Stimulated activated CD8-positive, alpha-beta memory T cell treated with anti-CD3 and anti-CD28 coated beads, Interleukin-12 subunit alpha, Interleukin-12 subunit beta, amount 100 ng/mL, for 4 hours (primary cell): ENCODE data around the gene UCN3.
"Not testable (repeated sequence)": the region's sequence is repeated elsewhere in the genome, so short reads cannot be mapped to it uniquely, and the experiment has no call there.

Source experiments
- DNase-seq: peaks from one replicate; pipeline ENCODE4 v3.0.0-alpha.2; 2020; ENCODE audit warnings: low read depth

UCN3 gene

DNA sequence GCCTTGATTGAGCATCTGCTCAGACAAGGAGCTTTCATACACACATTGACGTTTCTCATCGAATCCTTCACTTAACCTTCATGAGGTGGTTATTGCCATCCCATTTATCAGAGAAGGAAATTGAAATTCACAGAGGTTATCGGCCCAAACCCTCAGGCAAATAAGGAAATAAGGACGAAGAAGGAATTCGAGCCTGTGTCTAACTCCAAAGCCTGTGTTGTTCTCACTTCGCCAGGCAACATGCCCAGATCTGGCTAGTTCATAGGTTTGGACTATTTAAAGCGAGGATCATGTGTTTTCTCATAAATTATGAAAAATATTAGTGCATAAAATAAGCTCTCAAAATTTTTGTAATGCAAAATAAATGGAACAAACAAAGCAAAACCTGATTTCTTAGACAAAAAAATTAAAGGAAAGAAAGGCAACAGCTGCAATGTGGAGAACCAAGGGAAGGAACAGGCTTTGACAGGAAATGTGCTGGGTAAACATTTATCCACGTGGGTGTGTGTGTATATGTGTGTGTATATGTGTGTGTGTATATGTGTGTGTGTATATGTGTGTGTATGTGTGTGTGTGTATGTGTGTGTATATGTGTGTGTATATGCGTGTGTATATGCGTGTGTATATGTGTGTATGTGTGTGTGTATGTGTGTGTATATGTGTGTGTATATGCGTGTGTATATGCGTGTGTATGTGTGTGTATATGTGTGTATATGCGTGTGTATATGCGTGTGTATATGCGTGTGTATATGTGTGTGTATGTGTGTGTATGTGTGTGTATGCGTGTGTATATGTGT, 4.8 kb downstream of the UCN3 start:
- no peak for DNase-seq

DNA sequence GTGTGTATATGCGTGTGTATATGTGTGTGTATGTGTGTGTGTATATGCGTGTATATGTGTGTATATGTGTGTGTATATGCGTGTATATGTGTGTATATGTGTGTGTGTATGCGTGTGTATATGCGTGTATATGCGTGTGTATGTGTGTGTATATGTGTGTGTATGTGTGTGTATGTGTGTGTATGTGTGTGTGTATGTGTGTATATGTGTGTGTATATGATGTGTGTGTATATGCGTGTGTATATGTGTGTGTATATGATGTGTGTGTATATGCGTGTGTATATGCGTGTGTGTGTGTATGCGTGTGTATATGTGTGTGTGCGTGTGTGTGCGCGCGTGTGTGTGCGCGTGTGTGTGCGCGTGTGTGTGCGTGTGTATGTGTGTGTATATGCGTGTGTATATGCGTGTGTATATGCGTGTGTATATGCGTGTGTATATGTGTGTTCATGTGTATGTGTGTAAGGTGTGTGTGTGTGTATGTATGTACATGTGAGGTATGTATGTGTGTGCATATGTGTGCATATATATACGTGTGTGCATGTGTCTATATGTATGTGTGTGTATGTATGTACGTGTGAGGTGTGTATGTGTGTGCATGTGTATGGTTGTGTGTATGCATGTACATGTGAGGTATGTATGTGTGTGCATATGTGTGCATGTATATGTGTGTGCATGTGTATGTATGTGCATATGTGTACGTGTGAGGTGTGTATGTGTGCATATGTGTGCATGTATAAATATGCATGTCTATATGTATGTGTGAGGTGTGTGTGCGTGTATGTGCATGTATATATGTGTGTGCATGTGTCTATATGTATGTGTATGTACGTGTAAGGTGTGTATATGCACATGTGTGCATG, 6.0 kb downstream of the UCN3 start:
- no peak for DNase-seq

DNA sequence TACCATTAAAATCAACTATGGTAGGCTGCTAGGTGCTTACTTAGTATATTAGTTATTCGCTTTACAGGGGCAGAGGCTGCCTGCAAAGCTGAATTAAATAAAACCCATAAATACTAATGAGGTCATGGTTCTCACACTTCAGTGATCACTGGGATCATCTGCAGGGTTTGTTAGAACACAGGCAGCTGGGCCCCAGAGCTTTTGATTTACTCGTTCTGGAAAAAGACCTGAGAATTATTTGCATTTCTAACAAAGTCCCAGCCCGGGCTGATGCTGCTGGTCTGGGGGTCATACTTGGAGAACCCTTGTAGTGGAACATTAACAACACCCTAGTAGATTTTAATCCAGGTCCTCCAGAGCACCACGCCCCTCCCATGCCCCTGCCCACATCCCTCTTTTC, 8.5 kb downstream of the UCN3 start:
- DNase-seq: no peak

DNA sequence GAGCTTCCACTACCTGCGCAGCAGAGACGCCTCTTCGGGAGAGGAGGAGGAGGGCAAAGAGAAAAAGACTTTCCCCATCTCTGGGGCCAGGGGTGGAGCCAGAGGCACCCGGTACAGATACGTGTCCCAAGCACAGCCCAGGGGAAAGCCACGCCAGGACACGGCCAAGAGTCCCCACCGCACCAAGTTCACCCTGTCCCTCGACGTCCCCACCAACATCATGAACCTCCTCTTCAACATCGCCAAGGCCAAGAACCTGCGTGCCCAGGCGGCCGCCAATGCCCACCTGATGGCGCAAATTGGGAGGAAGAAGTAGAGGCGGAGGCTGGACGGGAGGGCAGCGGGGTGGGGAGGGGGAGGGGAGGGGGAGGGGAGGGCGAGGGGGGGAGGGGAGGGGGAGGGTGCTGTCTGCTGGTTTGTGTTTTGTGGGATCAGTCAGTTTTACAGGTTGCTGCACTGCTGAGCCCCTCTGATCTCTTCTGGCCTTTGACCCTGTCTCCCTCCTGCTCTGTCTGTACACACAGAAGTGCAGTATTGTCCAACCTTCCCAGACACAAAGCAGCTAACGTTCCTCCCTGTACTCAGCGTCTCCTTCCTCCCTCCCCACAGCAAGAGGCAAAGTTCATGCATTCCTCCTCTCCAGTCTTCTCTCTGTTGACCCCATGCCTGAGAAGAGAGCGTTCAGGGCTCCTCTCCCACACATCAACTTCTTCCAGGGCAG, 9.3 kb downstream of the UCN3 start:
- no peak for DNase-seq

DNA sequence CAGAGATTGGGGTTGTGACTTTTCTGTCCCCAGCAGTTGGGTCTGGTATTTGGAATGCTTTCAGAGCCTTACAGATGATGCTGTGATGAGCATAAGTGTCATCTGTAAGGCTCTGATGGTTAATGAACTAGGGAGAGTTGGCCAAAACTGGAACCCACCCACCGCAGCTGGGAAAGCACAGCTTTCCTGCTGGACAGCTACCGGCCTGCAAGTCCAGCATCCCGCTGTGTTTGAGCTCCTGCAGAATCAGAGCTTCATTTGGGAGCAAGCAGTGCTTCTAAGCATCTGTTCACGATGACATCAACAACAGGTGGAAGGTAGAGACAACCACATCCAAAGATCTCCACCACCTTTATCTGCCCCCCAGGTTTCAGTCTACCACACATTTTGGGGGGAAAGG, 11.7 kb downstream of the UCN3 start:
- no peak for DNase-seq

DNA sequence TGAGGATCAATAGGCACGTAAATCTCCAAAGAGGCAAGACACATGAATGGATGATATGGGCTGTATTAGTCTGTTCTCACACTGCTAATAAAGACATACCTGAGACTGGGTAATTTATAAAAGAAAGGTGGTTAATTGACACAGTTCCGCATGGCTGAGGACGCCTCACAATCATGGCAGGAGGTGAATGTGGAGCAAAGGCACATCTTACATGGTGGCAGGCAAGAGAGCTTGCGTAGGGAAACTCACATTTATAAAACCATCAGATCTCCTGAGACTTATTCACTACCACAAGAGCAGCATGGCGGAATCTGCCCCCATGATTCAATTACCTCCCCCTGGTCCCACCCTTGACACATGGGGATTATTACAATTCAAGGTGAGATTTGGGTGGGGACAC, 14.4 kb downstream of the UCN3 start:
- not testable (repeated sequence) for DNase-seq

DNA sequence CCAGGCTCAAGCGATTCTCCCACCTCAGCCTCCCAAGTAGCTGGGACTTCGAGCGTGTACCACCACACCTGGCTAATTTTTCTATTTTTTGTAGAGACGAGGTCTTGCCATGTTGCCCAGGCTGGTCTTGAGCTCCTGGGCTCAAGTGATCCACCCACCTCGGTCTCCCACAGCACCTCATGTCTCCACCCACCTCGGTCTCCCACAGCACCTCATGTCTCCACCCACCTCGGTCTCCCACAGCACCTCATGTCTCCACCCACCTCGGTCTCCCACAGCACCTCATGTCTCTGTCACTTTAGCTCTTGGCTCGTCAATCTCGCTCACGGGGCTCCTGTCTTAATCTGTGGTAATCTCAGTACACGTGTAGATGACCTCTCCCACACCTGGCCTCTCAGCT, 15.6 kb downstream of the UCN3 start:
- DNase-seq: not testable (repeated sequence)

DNA sequence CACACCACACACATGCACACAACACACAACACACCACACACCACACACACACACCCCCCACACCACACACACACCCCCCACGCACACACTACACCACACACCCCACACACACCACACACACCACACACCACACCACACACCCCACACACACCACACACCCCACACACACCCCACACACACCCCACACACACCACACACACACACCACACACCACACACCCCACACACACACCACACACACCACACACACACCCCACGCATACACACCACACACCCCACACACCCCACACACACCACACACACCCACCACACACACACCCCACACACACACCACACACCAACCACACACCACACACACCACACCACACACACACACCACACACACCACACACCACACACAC, 16.4 kb downstream of the UCN3 start:
- DNase-seq: no peak

DNA sequence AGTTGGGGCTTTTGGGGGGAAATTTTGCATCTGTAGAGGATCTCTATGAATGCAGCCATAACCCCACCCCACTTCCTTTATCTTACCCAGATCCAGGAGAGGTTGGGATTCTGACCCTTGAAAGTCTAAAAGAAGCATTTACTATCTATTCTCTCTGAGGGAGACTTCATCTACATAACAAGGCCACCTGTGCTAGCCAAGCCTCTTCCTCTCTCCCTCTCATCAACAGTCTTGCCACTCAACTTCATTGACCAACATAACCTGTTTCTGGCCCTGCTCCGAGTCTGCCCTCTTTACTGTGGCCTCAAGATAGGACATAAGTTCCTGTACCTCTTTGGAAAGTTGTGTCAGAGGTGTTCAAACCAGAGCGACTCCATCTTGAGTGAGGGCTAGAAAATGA, 20.5 kb downstream of the UCN3 start:
- no peak for DNase-seq

DNA sequence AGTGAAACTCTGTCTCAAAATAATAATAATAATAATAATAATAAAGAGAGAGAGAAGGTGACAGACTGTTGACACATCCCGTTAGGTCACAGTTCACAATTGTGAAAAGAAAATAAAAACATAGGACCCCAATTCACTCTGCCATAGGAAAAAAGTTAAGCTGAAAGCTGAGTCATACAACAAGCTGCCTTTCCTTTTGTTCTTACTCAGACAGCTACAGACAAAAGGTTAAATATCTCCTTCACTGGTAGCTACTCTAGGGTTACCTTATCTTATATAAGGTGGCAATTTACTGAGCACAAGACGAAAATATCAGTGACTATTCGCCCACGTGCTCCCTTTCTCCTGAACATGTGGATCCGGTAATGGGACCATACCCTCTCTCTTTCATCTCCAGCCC, 22.4 kb downstream of the UCN3 start:
- DNase-seq: no peak

DNA sequence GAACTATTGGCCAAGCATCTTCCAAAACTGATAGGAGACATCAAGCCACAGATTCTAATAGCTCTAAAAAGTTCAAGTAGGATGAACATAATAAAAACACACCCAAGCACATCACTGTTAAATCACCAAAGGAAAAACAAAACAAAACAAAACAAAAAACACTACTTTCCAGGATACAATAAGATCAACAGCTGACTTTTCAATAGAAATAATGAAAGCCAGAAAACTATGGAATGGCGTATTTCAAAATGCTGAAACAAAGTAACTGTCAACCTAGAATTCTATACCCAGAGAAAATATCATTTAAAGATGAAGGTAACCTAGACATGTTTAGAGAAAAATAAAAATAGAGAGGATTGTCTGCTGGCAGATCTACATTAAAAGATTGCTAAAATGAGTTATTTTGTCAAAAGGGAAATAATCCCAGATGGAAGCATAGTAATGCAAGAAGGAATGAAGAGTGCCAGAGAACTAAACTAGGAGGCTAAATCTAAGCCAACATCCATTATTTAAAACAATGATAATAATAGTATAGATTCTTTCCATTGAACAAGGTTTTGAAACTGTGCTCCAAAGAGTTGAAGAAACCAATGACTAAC, 25.9 kb downstream of the UCN3 start:
- no peak for DNase-seq

DNA sequence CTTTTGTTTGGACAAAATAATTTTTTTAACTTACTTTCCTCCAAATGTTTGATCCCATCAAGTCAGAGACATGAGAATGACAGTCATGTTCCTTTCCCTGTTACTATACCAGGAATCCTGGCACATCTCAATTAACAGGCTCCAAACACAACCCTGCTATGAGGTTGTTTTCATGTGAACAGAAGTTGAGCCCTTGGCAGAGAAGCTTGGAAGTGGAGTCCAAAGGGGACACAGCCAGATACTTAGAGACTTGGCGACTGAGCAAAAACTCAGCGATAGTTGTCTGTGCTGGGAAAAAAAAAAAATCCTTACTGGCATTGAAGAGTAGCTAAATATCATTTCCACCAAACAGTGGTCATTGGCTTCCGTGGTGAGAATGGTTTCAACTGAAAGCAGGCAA, 27.0 kb downstream of the UCN3 start:
- no peak for DNase-seq

DNA sequence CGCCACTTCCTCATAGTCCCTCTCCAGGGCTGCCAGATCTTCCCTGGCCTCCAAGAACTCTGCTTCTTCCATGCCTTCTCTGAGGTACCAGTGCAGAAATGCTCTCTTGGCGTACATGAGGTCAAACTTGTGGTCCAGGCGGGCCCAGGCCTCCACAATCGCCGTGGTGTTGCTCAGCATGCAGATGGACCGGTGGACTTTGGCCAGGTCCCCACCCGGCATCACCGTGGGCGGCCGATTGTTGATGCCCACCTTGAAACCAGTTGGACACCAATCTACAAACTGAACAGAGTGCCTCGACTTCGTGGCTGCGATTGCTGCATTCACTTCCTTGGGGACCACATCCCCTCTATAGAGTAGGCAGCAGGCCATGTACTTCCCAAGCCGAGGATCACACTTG, 28.8 kb downstream of the UCN3 start:
- no peak for DNase-seq

DNA sequence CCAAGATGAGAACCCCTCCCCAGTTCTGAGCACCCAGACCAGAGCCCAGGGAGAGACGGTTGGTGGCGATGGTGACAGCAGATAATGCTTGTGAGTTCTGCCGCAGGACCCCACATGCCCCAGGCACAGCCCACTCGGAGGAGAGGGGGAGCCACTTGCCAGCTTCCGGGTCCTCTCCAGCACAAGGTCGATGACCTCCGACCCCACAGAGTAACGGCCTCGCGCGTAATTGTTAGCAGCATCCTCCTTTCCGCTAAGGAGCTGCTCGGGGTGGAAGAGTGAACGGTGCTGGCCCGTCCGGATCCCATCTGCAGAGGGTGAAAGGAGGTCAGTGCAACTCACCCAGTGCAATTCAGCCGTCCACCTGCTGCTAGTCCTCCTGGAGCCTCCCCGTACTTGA, 30.4 kb downstream of the UCN3 start:
- no peak for DNase-seq

DNA sequence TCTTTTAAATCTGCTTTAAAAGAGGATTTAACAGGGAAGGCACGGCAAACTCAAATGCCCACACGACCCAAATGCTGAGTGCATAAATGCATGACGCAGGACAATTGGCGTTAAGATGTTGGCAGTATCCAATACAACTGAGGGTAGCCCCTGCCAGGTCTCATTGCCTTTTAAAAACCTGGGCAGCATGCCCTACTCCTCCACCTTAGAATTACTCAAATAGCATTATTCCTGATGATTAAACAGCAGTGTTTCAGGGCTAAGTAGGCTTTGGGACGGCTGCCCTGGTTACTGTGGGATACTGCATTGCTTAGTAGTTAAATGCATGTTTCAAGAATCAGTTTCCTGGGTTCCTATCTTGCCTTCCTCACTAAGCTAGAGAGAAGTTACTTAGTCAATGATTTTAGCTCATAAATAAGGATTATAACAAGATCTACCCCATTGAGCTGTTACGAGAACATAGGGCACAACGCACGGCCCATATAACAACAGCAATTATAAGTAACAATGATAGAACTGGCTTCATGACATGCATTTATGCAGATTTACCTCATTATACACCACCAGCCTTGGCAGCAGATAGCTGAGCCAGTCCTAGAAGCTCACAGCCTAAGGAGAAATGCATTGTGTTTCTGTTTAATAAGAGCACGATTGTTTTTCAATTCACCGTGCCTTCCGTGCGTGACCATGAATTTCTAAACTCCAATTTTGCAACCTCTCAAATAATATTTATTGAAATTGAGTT, 32.0 kb downstream of the UCN3 start:
- DNase-seq: no peak

DNA sequence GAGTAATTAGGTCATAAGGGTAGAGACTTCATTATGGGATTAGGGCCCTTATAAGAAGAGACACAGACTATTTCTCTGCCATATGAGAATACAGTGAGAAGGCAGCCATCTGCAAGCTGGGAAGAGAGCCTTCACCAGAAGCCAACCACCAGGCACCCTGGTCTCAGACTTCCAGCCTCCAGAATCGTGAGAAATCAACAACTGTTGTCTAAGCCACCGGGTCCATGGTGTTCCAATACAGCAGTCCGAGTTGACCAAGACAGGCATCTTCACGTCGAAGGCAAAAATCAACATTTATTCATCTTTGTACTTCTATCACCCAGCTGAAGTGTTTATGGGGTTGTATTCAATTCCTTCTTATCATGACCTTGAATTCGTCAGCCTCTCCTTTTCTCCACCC, 34.6 kb downstream of the UCN3 start:
- DNase-seq: no peak

DNA sequence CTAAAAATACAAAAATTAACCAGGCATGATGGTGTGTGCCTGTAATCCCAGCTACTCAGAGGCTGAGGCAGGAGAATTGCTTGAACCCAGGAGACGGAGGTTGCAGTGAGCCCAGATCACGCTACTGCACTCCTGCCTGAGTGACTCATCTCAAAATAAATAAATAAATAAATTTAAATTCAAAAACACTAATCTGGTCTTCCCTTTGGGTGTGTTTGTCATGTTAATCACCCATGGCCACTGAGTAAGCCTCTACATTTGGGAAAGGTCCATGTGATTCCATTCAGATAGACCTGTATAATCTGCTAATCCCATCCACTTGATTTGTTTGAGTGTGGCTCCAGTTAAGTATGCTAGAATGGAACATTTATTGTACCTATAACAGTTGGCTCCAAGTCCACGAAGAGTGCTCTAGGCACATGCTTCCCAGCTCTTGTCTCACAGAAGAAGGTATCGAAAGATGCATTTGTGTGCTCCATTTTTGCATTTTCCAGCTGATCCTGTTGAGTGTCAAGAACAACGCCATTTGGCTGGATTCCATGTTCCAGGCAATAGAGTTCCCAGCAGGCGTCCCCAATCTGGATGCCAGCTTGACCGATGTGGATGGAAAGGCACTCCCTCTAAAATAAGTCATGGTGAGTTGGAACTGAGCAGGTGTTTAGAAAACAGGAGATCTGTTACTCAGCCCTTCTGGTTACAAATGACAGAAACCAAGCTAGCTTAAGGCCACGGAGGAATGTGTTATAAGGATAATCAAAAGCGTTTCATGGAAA, 35.9 kb downstream of the UCN3 start:
- no peak for DNase-seq

DNA sequence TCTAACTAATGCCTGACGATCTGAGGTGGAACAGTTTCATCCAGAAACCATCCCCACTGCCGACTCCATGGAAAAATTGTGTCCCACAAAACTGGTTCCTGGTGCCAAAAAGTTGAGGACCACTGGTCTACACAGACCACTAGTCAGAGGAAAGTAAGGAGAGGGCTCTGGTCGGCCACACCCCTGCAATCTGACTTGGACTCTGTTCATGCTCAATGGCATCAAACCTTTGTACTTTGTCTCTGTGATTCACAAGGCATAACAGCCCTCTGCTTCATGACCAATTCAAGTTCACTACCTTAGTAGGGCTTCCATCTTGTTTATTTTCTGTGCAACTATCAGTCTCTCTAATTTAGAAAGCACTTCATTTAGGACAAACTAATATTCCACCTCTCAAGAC, 38.0 kb downstream of the UCN3 start:
- no peak for DNase-seq

DNA sequence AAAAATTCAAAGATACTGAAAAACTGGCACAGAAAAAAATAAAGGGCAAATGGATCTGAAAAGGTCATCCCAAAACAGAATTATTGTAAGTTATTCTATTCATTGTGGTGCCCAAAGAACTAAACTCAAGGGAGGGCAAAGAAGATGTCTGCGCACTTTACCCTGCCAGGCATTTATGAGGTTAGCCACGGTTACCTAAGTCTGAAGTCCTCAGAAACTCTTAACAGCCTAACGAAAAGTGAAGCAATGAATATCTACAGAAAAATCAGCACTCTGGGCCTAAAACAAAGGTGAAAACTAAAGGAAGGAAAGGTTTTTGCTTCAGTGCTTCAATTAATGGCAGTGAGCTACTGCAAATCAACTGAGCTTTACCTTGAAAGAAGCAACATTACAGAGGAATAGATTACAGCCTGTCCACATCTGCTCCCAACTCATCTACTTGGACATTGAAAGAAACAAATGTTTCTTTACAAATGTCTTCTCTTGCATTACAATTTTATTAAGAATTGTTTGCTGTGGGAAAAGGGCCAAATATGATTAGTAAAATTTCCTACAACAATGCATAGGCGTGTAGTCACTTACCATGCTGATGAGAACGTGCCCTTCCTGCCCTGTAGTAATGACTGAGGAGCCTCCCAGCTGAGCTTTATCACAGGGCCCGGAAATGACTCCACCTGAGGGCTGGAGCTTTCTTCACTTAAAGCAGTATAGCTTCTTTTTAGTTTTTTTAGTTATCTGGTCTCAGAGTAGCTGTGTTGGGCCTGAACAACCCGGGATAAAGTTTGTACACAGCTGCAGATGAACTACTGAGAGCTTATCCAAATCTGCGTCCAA, 39.7 kb downstream of the UCN3 start, which contains the start of gene TUBAL3:
Gene TUBAL3 (minus strand): TSS at position 621 of the 834 bp plus-strand sequence. CDS start 36 bp downstream, at position 585.
- DNase-seq: no peak

DNA sequence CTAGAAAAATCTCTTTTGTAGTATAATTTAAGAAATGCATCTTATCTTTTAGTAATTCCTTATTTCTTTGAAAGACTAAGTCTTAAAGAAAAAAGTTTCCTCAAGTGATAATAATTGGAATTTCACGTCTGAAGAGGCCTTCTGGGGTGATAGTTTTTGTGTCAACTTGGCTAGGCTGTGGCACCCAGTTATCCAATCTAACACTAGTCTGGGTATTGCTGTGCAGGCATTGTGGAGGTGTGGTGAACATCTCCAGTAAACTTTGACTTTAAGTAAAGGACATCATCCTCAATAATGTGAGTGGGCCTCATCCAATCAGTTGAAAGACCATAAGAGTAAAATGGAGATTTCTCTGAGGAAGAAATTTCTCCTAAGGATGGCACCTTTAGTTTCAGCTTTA, 42.2 kb downstream of the UCN3 start:
- DNase-seq: no peak
